CD4-positive, alpha-beta T cell treated with Interleukin-12 subunit alpha and Interleukin-12 subunit beta, for 1 hour (primary cell): ENCODE measurements around the gene MARK1.

Source experiments
- DNase-seq: peaks from one replicate; pipeline ENCODE4 v3.0.0-alpha.2; 2020

The MARK1 gene

GRCh38 chr1:220527908-220528678 lies at the start of gene MARK1:
Gene MARK1, plus strand, starts transcription at chr1:220528136. Its CDS starts 687 bp downstream, at chr1:220528823.
- no peak for DNase-seq

- DNase-seq, result no peak
These were observed 44.2 kb upstream of the MARK1 start for GRCh38 chr1:220483700-220484099.

GRCh38 chr1:220484135-220484534 lies 43.8 kb upstream of the MARK1 start:
- DNase-seq, result no peak

- DNase-seq, result no peak
These were observed 42.8 kb upstream of the MARK1 start for GRCh38 chr1:220485131-220485530.

GRCh38 chr1:220485791-220486190 lies 42.1 kb upstream of the MARK1 start:
- DNase-seq, result no peak

- DNase-seq, result no peak
These were observed 40.6 kb upstream of the MARK1 start for GRCh38 chr1:220487297-220487820.

GRCh38 chr1:220491891-220492290 lies 36.0 kb upstream of the MARK1 start:
- no peak for DNase-seq

- DNase-seq, result no peak
These were observed 30.6 kb upstream of the MARK1 start for GRCh38 chr1:220497220-220497947.

- no peak for DNase-seq
These were observed 29.7 kb upstream of the MARK1 start for GRCh38 chr1:220498188-220498587.

- no peak for DNase-seq
These were observed 27.6 kb upstream of the MARK1 start for GRCh38 chr1:220500372-220500771.

- DNase-seq, result no peak
These were observed 23.6 kb upstream of the MARK1 start for GRCh38 chr1:220504329-220504728.

- DNase-seq, result no peak
These were observed 20.9 kb upstream of the MARK1 start for GRCh38 chr1:220507085-220507484.

- no peak for DNase-seq
These were observed 16.8 kb upstream of the MARK1 start for GRCh38 chr1:220511179-220511578.

GRCh38 chr1:220511785-220512184 lies 16.2 kb upstream of the MARK1 start:
- DNase-seq, result no peak

- DNase-seq, result no peak
These were observed 14.1 kb upstream of the MARK1 start for GRCh38 chr1:220513834-220514233.

GRCh38 chr1:220514256-220514655 lies 13.7 kb upstream of the MARK1 start:
- DNase-seq, result no peak

GRCh38 chr1:220516014-220516721 lies 11.8 kb upstream of the MARK1 start:
- no peak for DNase-seq

- no peak for DNase-seq
These were observed 11.3 kb upstream of the MARK1 start for GRCh38 chr1:220516722-220517042.

GRCh38 chr1:220521778-220522177 lies 6.2 kb upstream of the MARK1 start:
- no peak for DNase-seq

GRCh38 chr1:220526294-220526693 lies 1.6 kb upstream of the MARK1 start:
- no peak for DNase-seq

- no peak for DNase-seq
These were observed 543 bp upstream of the MARK1 start for GRCh38 chr1:220527279-220527907.

- DNase-seq, result no peak
These were observed 954 bp downstream of the MARK1 start for GRCh38 chr1:220528679-220529501.
